AG09309 (cell line): ENCODE measurements around the gene SEC22A.

Experiments used
- DNase-seq: peaks from one replicate; pipeline ENCODE4 v3.0.0-alpha.2; 2010; ENCODE audit warnings: low read depth
- H3K4me3 ChIP-seq: 2 replicates; pipeline ENCODE4 v1.5.1; 2011; ENCODE audit warnings: mild to moderate bottlenecking, low read depth, low read length, moderate library complexity; ENCODE audit not compliant: control insufficient read depth
- TF ChIP-seq, protein P1 (sequence below): IDR thresholded peaks from 2 replicates; pipeline ENCODE4 v1.5.1; 2011; ENCODE audit warnings: mild to moderate bottlenecking, low read depth, low read length, inconsistent platforms; ENCODE audit not compliant: insufficient read depth, control insufficient read depth; ENCODE audit errors: missing control alignments

SEC22A gene

GRCh38 chr3:123314359-123315270, 112.9 kb downstream of the SEC22A start:
- no peak for DNase-seq
- no peak overlapping the region for H3K4me3 ChIP-seq
- TF ChIP-seq, protein P1, sequence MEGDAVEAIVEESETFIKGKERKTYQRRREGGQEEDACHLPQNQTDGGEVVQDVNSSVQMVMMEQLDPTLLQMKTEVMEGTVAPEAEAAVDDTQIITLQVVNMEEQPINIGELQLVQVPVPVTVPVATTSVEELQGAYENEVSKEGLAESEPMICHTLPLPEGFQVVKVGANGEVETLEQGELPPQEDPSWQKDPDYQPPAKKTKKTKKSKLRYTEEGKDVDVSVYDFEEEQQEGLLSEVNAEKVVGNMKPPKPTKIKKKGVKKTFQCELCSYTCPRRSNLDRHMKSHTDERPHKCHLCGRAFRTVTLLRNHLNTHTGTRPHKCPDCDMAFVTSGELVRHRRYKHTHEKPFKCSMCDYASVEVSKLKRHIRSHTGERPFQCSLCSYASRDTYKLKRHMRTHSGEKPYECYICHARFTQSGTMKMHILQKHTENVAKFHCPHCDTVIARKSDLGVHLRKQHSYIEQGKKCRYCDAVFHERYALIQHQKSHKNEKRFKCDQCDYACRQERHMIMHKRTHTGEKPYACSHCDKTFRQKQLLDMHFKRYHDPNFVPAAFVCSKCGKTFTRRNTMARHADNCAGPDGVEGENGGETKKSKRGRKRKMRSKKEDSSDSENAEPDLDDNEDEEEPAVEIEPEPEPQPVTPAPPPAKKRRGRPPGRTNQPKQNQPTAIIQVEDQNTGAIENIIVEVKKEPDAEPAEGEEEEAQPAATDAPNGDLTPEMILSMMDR, result no peak

DNA sequence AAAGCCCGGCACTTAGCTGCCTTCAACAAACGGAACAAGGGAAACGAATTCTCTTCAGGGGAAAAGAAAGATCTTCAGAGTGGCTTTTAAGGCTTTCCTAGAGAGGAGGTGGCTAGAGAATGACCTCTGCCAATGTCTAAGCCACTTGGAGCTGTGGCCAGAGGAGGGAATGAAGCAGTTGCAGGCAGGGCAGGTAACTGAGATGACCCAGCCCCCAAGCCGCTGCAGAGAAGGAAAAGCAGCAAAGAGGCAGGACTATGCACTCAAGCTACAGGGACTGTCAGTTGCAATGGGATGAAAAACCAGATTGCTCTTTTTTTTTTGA, 113.5 kb downstream of the SEC22A start:
- no peak overlapping the region for H3K4me3 ChIP-seq
- TF ChIP-seq, protein P1, result no peak
- no peak for DNase-seq

DNA sequence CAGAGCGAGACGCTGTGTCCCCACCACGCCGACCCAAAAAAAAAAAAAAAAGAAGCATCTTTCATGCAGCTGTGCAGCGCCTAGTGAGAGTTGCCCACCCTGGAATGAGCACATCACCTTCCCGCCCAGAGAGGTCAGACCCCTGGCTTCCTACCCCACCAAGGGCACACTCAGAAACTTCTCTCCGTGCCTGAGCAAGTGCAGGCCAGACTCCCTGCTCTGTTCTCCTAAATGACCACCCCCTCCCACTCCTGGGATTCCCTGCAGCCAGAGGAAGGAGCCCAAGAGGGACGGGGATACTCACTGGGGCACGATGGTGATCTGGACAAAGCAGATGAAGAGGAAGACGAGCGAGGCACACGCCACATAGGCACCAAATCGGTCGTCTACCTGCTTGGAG, 116.0 kb downstream of the SEC22A start:
- TF ChIP-seq, protein P1, result no peak
- H3K4me3 ChIP-seq, result no peak overlapping the region
- no peak for DNase-seq

- no peak for DNase-seq
- TF ChIP-seq, protein P1, result no peak
- no peak overlapping the region for H3K4me3 ChIP-seq
Observed at GRCh38 chr3:123318374-123318773, 116.6 kb downstream of the SEC22A start.

DNA sequence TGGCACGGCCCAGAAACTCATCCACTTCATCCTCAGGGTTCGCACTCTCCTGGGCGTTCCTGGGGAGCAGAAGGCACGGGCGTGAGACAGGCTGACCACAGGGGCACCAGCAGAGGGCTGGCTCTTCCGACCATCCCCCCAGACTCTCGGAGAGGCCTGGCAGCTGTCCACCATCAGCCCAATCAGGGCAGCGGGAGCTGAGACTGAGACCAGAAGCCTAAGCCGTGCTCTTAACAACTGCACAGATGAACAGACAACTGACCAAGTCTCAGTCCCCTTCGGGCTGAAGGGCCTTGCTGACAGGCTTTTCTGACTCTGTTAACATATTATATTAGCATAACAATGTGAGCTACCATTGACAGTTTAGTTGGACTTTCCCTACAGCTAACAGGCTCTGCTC, 118.0 kb downstream of the SEC22A start:
- no peak for DNase-seq
- TF ChIP-seq, protein P1, result no peak
- no peak overlapping the region for H3K4me3 ChIP-seq

GRCh38 chr3:123320221-123320620, 118.5 kb downstream of the SEC22A start:
- no peak for DNase-seq
- TF ChIP-seq, protein P1, result no peak
- H3K4me3 ChIP-seq, result no peak overlapping the region
